Fibroblast of lung (primary cell): ENCODE measurements around the gene IMMP1L.

Experiments used
- EZH2 ChIP-seq: IDR thresholded peaks from 2 replicates; pipeline ENCODE4 v1.5.1; 2012; ENCODE audit warnings: low read length, control low read depth, mild to moderate bottlenecking; ENCODE audit errors: missing control alignments
- TF ChIP-seq, protein P1 (sequence below), 2 donors: IDR thresholded peaks in 1 of 2; conservative IDR thresholded peaks in 1 of 2; 1 replicate in 1 of 2; 2 replicates in 1 of 2; pipeline ENCODE4 v1.5.1; 2011 to 2012; ENCODE audit warnings: low read length in 2 of 2, control low read depth in 1 of 2, inconsistent platforms in 1 of 2, low read depth in 1 of 2, mild to moderate bottlenecking in 1 of 2

DNA sequence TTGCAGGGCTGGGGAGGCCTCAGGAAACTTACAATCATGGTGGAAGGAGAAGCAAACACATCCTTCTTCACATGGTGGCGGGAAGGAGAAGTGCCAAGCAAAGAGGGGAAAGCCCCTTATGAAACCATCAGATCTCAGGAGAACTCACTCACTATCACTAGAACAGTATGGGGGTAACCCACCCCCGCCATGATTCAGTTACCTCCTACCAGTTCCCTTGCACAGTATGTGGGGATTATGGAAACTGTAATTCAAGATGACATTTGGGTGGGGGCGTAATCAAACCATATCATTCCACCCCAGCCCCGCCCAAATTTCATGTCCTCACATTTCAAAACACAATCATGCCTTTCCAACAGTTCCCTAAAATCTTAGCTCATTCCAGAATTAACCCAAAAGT, 16.2 kb downstream of the IMMP1L start:
- TF ChIP-seq, protein P1, sequence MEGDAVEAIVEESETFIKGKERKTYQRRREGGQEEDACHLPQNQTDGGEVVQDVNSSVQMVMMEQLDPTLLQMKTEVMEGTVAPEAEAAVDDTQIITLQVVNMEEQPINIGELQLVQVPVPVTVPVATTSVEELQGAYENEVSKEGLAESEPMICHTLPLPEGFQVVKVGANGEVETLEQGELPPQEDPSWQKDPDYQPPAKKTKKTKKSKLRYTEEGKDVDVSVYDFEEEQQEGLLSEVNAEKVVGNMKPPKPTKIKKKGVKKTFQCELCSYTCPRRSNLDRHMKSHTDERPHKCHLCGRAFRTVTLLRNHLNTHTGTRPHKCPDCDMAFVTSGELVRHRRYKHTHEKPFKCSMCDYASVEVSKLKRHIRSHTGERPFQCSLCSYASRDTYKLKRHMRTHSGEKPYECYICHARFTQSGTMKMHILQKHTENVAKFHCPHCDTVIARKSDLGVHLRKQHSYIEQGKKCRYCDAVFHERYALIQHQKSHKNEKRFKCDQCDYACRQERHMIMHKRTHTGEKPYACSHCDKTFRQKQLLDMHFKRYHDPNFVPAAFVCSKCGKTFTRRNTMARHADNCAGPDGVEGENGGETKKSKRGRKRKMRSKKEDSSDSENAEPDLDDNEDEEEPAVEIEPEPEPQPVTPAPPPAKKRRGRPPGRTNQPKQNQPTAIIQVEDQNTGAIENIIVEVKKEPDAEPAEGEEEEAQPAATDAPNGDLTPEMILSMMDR (conservative IDR thresholded peaks at IDR 0.05 in 1 of 2, IDR thresholded peaks at IDR 0.05 in 1 of 2; ENCODE audit: low read depth in 1 of 2, low read length in 2 of 2): no peak
- TF ChIP-seq EZH2: no peak
